ENCODE results near the gene RAB8B.

DNA sequence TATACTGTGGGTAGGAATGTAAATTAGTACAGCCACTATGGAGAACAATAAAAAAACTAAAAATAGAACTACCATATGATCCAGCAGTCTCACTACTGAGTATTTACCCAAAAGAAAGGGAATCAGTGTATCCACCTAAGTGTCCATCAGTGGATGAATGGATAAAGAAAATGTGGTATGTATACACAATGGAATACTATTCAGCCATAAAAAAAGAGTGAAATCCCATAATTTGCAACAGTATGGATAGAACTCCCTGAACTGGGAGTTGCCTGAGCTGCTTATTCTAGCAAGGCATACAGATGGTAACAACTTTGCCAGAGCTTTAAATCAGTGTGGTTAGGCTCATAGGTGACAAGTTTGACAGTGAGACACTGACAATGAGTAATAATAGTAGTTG, 71.9 kb downstream of the RAB8B start:
- TF ChIP-seq EP300 (IDR thresholded peaks at IDR 0.05) (no peak), CTCF (IDR thresholded peaks at IDR 0.05) (no peak)

All from suprapubic skin (tissue), 3 donors.